Activated CD8-positive, alpha-beta memory T cell treated with anti-CD3 and anti-CD28 coated beads for 48 hours (primary cell): ENCODE measurements around the gene ATF3.

Experiments used
- DNase-seq, 3 experiments: peaks; one replicate each; pipeline ENCODE4 v3.0.0-alpha.2; 2020; ENCODE audit warnings: low read depth in 2 of 3, low spot score in 2 of 3

The ATF3 gene

GRCh38 chr1:212586206-212587015 is 22.1 kb upstream of the ATF3 start:
- no peak for DNase-seq

DNA sequence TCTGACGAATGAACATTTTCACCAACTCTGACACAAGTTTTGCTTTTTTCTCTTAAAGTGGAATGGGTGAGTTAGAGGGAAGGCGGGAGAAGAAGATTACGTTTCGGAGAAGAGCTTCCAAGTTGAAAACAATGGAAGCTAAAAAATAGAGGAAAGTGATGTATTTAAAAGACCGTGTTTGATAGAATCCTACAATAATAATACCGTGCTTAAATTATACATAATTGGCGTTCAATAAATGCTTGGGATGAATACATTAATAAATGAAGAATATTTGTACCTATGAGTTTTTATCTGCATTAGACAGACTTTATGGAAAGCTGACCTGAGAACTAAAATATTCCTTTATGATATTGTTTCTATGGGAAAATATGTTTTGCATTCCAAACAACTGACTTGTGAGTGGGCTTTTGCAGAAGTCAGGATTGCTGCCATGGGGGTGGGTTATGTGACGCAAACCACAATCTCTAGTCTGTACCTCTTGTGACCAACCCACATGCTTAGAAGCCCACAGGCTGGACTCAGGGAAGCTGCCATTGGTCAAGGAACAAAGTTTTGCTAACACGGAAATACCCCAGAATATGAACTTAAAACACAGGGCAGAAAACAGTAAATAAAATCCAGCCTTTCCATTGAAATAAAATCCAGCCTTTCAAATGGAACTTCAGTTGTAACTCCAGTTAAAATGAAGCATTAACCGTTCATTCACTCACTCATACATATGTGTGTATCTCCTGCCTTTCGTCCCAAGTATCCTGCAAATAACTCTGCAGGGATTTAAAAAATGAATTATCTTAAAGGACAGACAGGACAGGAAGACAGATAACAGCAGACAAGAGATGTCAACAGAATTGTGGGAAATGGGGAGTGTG is 21.3 kb upstream of the ATF3 start:
- no peak for DNase-seq

GRCh38 chr1:212587888-212588510 is 20.6 kb upstream of the ATF3 start:
- no peak for DNase-seq

GRCh38 chr1:212589446-212589845 is 19.1 kb upstream of the ATF3 start:
- DNase-seq = no peak

GRCh38 chr1:212591922-212592321 is 16.6 kb upstream of the ATF3 start:
- no peak for DNase-seq

DNA sequence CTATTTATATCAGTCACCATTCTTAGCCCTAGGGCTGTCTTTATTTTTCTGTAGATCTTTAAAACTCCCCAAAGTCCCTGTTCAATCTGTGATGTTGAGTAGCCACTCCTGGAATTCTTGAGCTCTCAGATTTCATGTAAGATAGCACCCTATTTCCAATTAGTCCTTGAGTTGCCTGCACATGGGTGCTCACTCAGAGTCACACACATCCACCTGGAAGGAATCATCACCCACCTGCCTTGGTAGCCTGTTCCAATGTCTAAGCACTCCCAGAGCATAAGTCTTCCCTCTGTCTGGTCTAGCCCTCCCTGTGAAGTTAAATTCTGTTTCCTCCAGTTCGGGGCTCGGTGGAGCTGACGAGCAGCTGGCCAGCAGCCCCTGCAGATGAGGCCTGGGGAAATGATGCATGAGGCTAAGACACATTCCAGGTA is 14.7 kb upstream of the ATF3 start:
- no peak for DNase-seq

DNA sequence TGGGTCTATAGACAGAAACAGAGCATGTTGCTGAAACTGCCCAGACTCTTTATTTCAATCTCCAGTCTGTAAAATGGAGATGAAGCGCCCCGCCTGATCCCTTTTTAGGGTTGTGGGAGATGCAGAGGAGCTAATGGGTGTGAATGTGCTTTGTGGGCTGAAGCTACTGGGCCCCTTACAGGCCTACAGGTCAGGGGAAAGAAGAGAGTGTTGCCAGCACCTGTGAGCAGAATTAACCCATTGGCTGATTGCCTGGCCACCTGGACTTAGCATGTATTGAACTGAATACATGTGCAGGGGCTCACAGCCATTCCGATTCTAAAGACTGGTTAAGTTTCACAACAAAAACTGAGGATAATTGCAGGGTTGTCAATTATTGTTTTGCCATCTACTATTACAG is 13.9 kb upstream of the ATF3 start:
- no peak for DNase-seq

DNA sequence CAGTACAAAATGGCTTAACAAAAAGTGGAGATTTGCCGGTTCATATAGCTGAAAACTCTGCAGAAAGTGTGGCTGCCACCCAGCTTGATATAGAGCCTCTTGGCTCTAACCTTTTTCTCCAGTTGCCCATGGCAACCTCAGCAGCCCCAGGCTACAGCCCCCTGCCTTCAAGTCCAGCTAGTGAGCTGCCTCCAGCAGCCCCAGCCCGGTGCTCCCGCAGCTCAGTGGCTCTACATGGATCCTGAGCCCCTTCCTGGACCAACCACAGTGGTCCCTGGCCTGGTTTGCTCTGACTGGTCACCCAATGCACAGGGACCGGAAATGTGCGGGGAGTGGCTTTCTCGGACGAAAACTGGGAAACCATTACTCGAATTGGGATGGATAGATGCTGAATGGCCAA is 13.3 kb upstream of the ATF3 start:
- no peak for DNase-seq

- no peak for DNase-seq
Measured at GRCh38 chr1:212595787-212596714, 12.5 kb upstream of the ATF3 start.

- no peak for DNase-seq
Measured at GRCh38 chr1:212596798-212597197, 11.8 kb upstream of the ATF3 start.

DNA sequence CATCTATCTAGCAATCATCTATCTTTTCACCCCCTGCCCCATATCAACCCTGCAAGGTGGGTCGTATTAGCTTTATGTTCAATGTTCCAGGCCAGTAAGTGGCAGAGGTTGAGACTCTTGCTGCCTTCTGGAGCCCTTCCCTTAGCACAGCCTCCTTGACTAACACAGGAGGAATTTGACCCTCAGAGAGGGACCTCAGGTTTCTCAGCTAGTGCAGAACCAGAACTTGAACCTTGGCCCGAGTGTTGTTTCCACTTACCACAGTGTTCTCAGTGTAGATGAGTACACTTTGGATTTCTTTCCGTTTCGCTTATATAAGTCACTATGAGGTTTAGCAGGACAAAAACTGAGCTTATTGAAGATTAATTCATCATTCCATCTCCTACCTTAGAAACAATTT is 11.1 kb upstream of the ATF3 start:
- DNase-seq = no peak

DNA sequence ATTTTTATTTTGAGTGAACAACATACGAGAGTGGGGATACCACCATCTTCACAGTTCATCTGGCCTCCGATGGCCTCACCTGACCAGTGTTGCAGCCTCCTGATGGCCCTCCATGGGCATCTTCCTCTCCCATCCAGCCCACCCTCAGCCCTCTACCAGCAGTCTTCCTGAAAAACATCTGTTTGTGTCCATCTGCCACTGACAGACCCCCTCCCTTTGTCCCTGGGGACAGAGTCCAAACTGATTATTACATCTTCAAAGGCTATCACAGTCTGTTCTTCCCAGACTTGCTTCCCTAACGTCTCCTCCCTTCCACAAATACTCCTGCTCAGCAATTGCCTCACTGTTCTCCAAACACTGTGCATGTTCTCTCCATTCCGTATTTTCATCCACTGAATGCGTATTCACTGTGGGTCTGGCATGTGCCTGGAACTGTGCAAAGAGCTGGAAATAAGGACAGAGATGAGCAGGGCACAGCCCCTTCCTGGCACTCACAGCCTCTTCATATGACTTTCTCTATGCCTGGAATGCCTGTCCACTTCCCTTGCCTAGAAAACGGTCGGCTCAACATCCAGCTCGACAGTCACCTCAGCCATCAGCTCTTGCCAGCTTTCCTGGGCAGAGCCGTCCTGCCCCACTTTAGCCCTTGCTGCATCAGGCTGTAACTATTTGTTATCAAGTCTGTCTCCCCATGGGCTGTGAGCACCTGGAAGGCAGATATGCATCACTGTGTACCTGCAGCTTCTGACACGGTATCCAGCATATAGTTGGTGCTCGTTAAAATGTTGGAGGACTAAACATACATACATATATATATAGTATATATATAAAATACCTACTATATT is 8.3 kb upstream of the ATF3 start:
- DNase-seq = no peak

GRCh38 chr1:212600980-212601379 is 7.6 kb upstream of the ATF3 start:
- no peak for DNase-seq

- DNase-seq = no peak
Measured at GRCh38 chr1:212601524-212601923, 7.0 kb upstream of the ATF3 start.

- no peak for DNase-seq
Measured at GRCh38 chr1:212605441-212606394, 2.8 kb upstream of the ATF3 start.

GRCh38 chr1:212606395-212607205 is 2.0 kb upstream of the ATF3 start:
- DNase-seq = no peak

GRCh38 chr1:212607206-212607912 is 1.2 kb upstream of the ATF3 start:
- DNase-seq = peak in 1 of 3 experiments; percentile 20
